GM23338 (cell line): Measurements from ENCODE around the gene ZBTB12. TPM values are rescaled to one million over a fixed set of nuclear protein-coding genes. Genes with fewer than 3 reads are reported as not detected.

Experiments used
- ATAC-seq: fragments of 200-7000 bp; cut with Tn5 transposase; 3 replicates; pipeline ENCODE4 v1.9.1; 2020
- DNase-seq: peaks from one replicate; pipeline ENCODE4 v3.0.0-alpha.2; 2015; ENCODE audit warnings: low spot score
- H2AFZ ChIP-seq: fragments of 200-600 bp; sonication (generic); 2 replicates; pipeline ENCODE4 v1.8.0; 2016; ENCODE audit warnings: antibody characterized with exemption, mild to moderate bottlenecking, moderate library complexity
- H3F3A ChIP-seq: fragments of 200-600 bp; sonication (generic); replicated peaks from 2 replicates; pipeline ENCODE4 v1.8.0; 2017; ENCODE audit warnings: antibody characterized with exemption, mixed run types, low read depth
- H3K27ac ChIP-seq: fragments of 200-600 bp; sonication (generic); 2 replicates; pipeline ENCODE4 v1.6.1; 2016; ENCODE audit warnings: low read depth
- H3K27me3 ChIP-seq: fragments of 200-600 bp; sonication (generic); 2 replicates; pipeline ENCODE4 v1.8.0; 2016; ENCODE audit warnings: mild to moderate bottlenecking, mixed run types, moderate library complexity; ENCODE audit not compliant: insufficient read depth
- H3K36me3 ChIP-seq: fragments of 200-600 bp; sonication (generic); 2 replicates; pipeline ENCODE4 v1.8.0; 2016; ENCODE audit warnings: mild to moderate bottlenecking; ENCODE audit not compliant: insufficient read depth
- H3K4me1 ChIP-seq: fragments of 200-600 bp; sonication (generic); 2 replicates; pipeline ENCODE4 v1.8.0; 2016; ENCODE audit warnings: mild to moderate bottlenecking, moderate library complexity; ENCODE audit not compliant: insufficient read depth
- H3K4me2 ChIP-seq: fragments of 200-600 bp; sonication (generic); 2 replicates; pipeline ENCODE4 v1.7.1; 2017; ENCODE audit warnings: mixed run types
- H3K4me3 ChIP-seq: fragments of 200-600 bp; sonication (generic); 2 replicates; pipeline ENCODE4 v1.6.1; 2016; ENCODE audit warnings: mixed run types
- H3K79me2 ChIP-seq: fragments of 200-600 bp; sonication (generic); replicated peaks from 2 replicates; pipeline ENCODE4 v1.8.0; 2017; ENCODE audit warnings: mild to moderate bottlenecking; ENCODE audit not compliant: insufficient read depth
- H3K9me2 ChIP-seq: fragments of 200-600 bp; sonication (generic); 2 replicates; pipeline ENCODE4 v1.8.0; 2017; ENCODE audit not compliant: insufficient read depth
- H4K20me1 ChIP-seq: fragments of 200-600 bp; sonication (generic); replicated peaks from 2 replicates; pipeline ENCODE4 v1.8.0; 2017; ENCODE audit warnings: mild to moderate bottlenecking; ENCODE audit not compliant: insufficient read depth
- H3K27ac Mint-ChIP-seq: 2 replicates; pipeline ENCODE4 v1.8.0; 2020; ENCODE audit warnings: inconsistent platforms, mild to moderate bottlenecking, moderate library complexity, mixed read lengths
- H3K27me3 Mint-ChIP-seq: 3 replicates; pipeline ENCODE4 v1.8.0; 2022; ENCODE audit warnings: low read depth, mild to moderate bottlenecking, moderate library complexity, mixed read lengths, inconsistent platforms; ENCODE audit not compliant: insufficient read depth, poor library complexity
- H3K36me3 Mint-ChIP-seq: 3 replicates; pipeline ENCODE4 v1.8.0; 2021; ENCODE audit warnings: low read depth, mild to moderate bottlenecking, inconsistent platforms, moderate library complexity, mixed read lengths
- H3K4me1 Mint-ChIP-seq: 3 replicates; pipeline ENCODE4 v1.8.0; 2020; ENCODE audit warnings: mild to moderate bottlenecking, inconsistent platforms, mixed read lengths
- H3K4me3 Mint-ChIP-seq: 3 replicates; pipeline ENCODE4 v1.8.0; 2021; ENCODE audit warnings: moderate library complexity, mild to moderate bottlenecking, inconsistent platforms, mixed read lengths
- H3K9me3 Mint-ChIP-seq: 3 replicates; pipeline ENCODE4 v1.8.0; 2020; ENCODE audit warnings: moderate library complexity, mild to moderate bottlenecking, inconsistent platforms, mixed read lengths
- CREB1 ChIP-seq: fragments of 250-450 bp; sonication (Bioruptor Pico); IDR thresholded peaks from 2 replicates; pipeline ENCODE4 v1.5.0; 2020; ENCODE audit warnings: low read depth, mild to moderate bottlenecking, moderate library complexity
- EZH2 ChIP-seq: fragments of 200-600 bp; sonication (generic); IDR thresholded peaks from one replicate; pipeline ENCODE4 v1.8.0; 2017; ENCODE audit warnings: antibody characterized with exemption, mild to moderate bottlenecking, low read depth; ENCODE audit not compliant: unreplicated experiment
- EZH2phosphoT487 ChIP-seq: fragments of 200-600 bp; sonication (generic); IDR thresholded peaks from one replicate; pipeline ENCODE4 v1.8.1; 2018; ENCODE audit warnings: antibody characterized with exemption; ENCODE audit not compliant: unreplicated experiment
- POLR2AphosphoS5 ChIP-seq: IDR thresholded peaks from 2 replicates; pipeline ENCODE4 v1.6.1; 2016; ENCODE audit warnings: antibody characterized with exemption, low read depth
- ZNF114 ChIP-seq: fragments of 250-450 bp; sonication (Bioruptor Pico); IDR thresholded peaks from 2 replicates; pipeline ENCODE4 v1.5.0; 2020; ENCODE audit warnings: mild to moderate bottlenecking, moderate library complexity
- polyA plus RNA-seq: library from polyadenylated mRNA; unstranded; fragments of >200 nt; fragmentation: Nextera tagmentation; extraction: Ambion mirVana; gene quantifications from 2 replicates; pipeline ENCODE4 v1.2.1, GENCODE V29; 2016
- total RNA-seq: library from RNA; depleted of rRNA; stranded (reverse); fragments of >200 nt; shearing (Covaris generic); gene quantifications from 2 replicates; pipeline ENCODE4 v1.2.3, GENCODE V29; 2014
- TF ChIP-seq, protein P1 (sequence below): IDR thresholded peaks from one replicate; pipeline ENCODE4 v1.6.1; 2018; ENCODE audit warnings: antibody characterized with exemption; ENCODE audit not compliant: unreplicated experiment
- TF ChIP-seq, protein P2 (sequence below): fragments of 250-450 bp; sonication (Bioruptor Pico); IDR thresholded peaks from 2 replicates; pipeline ENCODE4 v1.5.0; 2020; ENCODE audit warnings: mild to moderate bottlenecking, moderate library complexity

The ZBTB12 gene
- total and polyA plus RNA-seq, 2 experiments from 2014 or later: 0.18 to 14.4 TPM

DNA sequence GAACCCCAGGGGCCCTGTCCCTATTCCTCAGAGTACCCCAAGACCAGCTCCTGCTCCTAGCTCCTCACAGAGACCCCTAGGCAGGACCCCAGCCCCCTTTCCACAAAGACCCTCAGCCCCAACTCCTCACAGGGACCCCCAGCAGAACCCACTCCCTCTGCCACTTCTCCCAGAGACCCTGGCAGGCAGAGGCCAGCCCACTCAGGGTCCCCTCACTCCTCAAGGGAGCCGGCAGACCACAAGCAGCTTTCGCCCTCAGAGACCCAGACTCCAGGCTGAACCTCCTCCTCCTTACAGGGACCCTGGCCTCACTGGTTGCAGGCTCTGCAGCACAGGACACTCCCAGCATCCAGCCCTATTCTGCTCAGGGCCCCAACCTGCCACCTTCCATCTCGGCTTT, 23.7 kb downstream of the ZBTB12 start:
- no peaks in the 10 kb centered on the region for H3K9me3 Mint-ChIP-seq
- H3K79me2 ChIP-seq: no peaks in the 10 kb centered on the region
- H2AFZ ChIP-seq: no peak overlapping the region
- H3K4me2 ChIP-seq: peak overlapping the region; percentile 72
- no peaks in the 10 kb centered on the region for H3K27me3 ChIP-seq
- H3K4me1 Mint-ChIP-seq: peaks cover 8% of the 10 kb centered on the region
- H3K36me3 ChIP-seq: peaks cover 16% of the 10 kb centered on the region; the same call in 1 of the 2 replicates
- H3K27ac ChIP-seq: no peak overlapping the region
- peaks cover 5% of the 10 kb centered on the region for H3K27me3 Mint-ChIP-seq
- no peak overlapping the region for H3K27ac Mint-ChIP-seq
- ATAC-seq: peak; percentile 58
- H3K4me1 ChIP-seq: peaks cover 4% of the 10 kb centered on the region; the same call in 1 of the 2 replicates
- peak overlapping the region; percentile 39; the same call in 1 of the 2 replicates for H3K4me3 ChIP-seq
- no peak for DNase-seq
- H3K36me3 Mint-ChIP-seq: peaks cover 38% of the 10 kb centered on the region
- H3K9me2 ChIP-seq: no peaks in the 10 kb centered on the region
- no peak for TF ChIP-seq EZH2
- no peak for TF ChIP-seq CREB1 (CRISPR knock-in tag)
- TF ChIP-seq ZNF114 (CRISPR knock-in tag): no peak
- TF ChIP-seq EZH2phosphoT487: no peak
- TF ChIP-seq, protein P1, sequence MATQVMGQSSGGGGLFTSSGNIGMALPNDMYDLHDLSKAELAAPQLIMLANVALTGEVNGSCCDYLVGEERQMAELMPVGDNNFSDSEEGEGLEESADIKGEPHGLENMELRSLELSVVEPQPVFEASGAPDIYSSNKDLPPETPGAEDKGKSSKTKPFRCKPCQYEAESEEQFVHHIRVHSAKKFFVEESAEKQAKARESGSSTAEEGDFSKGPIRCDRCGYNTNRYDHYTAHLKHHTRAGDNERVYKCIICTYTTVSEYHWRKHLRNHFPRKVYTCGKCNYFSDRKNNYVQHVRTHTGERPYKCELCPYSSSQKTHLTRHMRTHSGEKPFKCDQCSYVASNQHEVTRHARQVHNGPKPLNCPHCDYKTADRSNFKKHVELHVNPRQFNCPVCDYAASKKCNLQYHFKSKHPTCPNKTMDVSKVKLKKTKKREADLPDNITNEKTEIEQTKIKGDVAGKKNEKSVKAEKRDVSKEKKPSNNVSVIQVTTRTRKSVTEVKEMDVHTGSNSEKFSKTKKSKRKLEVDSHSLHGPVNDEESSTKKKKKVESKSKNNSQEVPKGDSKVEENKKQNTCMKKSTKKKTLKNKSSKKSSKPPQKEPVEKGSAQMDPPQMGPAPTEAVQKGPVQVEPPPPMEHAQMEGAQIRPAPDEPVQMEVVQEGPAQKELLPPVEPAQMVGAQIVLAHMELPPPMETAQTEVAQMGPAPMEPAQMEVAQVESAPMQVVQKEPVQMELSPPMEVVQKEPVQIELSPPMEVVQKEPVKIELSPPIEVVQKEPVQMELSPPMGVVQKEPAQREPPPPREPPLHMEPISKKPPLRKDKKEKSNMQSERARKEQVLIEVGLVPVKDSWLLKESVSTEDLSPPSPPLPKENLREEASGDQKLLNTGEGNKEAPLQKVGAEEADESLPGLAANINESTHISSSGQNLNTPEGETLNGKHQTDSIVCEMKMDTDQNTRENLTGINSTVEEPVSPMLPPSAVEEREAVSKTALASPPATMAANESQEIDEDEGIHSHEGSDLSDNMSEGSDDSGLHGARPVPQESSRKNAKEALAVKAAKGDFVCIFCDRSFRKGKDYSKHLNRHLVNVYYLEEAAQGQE: no peak
- peak overlapping the region; percentile 44; the same call in 1 of the 3 replicates for H3K4me3 Mint-ChIP-seq
- peaks cover 14% of the 10 kb centered on the region for H3F3A ChIP-seq
- peaks cover 3% of the 10 kb centered on the region for H4K20me1 ChIP-seq

- peaks cover 11% of the 10 kb centered on the region; the same call in 1 of the 2 replicates for H3K36me3 ChIP-seq
- H3K27me3 Mint-ChIP-seq: peaks cover 5% of the 10 kb centered on the region
- H2AFZ ChIP-seq: no peak overlapping the region
- peaks cover 8% of the 10 kb centered on the region for H3K4me1 Mint-ChIP-seq
- H3K4me2 ChIP-seq: no peak overlapping the region
- peaks cover 4% of the 10 kb centered on the region; the same call in 1 of the 2 replicates for H3K4me1 ChIP-seq
- DNase-seq: no peak
- peaks cover 33% of the 10 kb centered on the region for H3K36me3 Mint-ChIP-seq
- H3K4me3 ChIP-seq: no peak overlapping the region
- H3K9me3 Mint-ChIP-seq: no peaks in the 10 kb centered on the region
- no peak overlapping the region for H3K27ac Mint-ChIP-seq
- no peak overlapping the region for H3K27ac ChIP-seq
- no peaks in the 10 kb centered on the region for H3K79me2 ChIP-seq
- H4K20me1 ChIP-seq: peaks cover 3% of the 10 kb centered on the region
- H3K9me2 ChIP-seq: no peaks in the 10 kb centered on the region
- ATAC-seq: peak; percentile 9; the same call in 2 of the 3 replicates
- TF ChIP-seq POLR2AphosphoS5: no peak
- H3K27me3 ChIP-seq: no peaks in the 10 kb centered on the region
- peaks cover 14% of the 10 kb centered on the region for H3F3A ChIP-seq
- no peak overlapping the region for H3K4me3 Mint-ChIP-seq
These were observed 24.2 kb downstream of the ZBTB12 start for GRCh38 chr6:31877651-31878161.

- Histone ChIP-seq H3F3A (peaks cover 14% of the 10 kb centered on the region), H3K27me3 (no peaks in the 10 kb centered on the region), H3K4me3 (no peak overlapping the region), H3K79me2 (no peaks in the 10 kb centered on the region), H3K36me3 (peaks cover 8% of the 10 kb centered on the region; the same call in 1 of the 2 replicates), H3K27ac (no peak overlapping the region), H2AFZ (no peak overlapping the region), H4K20me1 (peaks cover 3% of the 10 kb centered on the region), H3K4me1 (peaks cover 4% of the 10 kb centered on the region; the same call in 1 of the 2 replicates), H3K4me2 (no peak overlapping the region), H3K9me2 (no peaks in the 10 kb centered on the region)
- DNase-seq (no peak), ATAC-seq (no peak)
- Mint-ChIP-seq H3K27me3 (peaks cover 5% of the 10 kb centered on the region), H3K36me3 (peaks cover 28% of the 10 kb centered on the region), H3K4me3 (no peak overlapping the region), H3K9me3 (no peaks in the 10 kb centered on the region), H3K4me1 (peaks cover 8% of the 10 kb centered on the region), H3K27ac (no peak overlapping the region)
- TF ChIP-seq, protein P2, sequence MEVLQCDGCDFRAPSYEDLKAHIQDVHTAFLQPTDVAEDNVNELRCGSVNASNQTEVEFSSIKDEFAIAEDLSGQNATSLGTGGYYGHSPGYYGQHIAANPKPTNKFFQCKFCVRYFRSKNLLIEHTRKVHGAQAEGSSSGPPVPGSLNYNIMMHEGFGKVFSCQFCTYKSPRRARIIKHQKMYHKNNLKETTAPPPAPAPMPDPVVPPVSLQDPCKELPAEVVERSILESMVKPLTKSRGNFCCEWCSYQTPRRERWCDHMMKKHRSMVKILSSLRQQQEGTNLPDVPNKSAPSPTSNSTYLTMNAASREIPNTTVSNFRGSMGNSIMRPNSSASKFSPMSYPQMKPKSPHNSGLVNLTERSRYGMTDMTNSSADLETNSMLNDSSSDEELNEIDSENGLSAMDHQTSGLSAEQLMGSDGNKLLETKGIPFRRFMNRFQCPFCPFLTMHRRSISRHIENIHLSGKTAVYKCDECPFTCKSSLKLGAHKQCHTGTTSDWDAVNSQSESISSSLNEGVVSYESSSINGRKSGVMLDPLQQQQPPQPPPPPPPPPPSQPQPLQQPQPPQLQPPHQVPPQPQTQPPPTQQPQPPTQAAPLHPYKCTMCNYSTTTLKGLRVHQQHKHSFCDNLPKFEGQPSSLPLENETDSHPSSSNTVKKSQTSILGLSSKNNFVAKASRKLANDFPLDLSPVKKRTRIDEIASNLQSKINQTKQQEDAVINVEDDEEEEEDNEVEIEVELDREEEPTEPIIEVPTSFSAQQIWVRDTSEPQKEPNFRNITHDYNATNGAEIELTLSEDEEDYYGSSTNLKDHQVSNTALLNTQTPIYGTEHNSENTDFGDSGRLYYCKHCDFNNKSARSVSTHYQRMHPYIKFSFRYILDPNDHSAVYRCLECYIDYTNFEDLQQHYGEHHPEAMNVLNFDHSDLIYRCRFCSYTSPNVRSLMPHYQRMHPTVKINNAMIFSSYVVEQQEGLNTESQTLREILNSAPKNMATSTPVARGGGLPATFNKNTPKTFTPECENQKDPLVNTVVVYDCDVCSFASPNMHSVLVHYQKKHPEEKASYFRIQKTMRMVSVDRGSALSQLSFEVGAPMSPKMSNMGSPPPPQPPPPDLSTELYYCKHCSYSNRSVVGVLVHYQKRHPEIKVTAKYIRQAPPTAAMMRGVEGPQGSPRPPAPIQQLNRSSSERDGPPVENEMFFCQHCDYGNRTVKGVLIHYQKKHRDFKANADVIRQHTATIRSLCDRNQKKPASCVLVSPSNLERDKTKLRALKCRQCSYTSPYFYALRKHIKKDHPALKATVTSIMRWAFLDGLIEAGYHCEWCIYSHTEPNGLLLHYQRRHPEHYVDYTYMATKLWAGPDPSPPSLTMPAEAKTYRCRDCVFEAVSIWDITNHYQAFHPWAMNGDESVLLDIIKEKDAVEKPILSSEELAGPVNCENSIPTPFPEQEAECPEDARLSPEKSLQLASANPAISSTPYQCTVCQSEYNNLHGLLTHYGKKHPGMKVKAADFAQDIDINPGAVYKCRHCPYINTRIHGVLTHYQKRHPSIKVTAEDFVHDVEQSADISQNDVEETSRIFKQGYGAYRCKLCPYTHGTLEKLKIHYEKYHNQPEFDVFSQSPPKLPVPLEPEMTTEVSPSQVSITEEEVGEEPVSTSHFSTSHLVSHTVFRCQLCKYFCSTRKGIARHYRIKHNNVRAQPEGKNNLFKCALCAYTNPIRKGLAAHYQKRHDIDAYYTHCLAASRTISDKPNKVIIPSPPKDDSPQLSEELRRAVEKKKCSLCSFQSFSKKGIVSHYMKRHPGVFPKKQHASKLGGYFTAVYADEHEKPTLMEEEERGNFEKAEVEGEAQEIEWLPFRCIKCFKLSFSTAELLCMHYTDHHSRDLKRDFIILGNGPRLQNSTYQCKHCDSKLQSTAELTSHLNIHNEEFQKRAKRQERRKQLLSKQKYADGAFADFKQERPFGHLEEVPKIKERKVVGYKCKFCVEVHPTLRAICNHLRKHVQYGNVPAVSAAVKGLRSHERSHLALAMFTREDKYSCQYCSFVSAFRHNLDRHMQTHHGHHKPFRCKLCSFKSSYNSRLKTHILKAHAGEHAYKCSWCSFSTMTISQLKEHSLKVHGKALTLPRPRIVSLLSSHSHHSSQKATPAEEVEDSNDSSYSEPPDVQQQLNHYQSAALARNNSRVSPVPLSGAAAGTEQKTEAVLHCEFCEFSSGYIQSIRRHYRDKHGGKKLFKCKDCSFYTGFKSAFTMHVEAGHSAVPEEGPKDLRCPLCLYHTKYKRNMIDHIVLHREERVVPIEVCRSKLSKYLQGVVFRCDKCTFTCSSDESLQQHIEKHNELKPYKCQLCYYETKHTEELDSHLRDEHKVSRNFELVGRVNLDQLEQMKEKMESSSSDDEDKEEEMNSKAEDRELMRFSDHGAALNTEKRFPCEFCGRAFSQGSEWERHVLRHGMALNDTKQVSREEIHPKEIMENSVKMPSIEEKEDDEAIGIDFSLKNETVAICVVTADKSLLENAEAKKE (CRISPR knock-in tag): no peak
These were observed 24.7 kb downstream of the ZBTB12 start for GRCh38 chr6:31877125-31877650.
